NCI-H2196 treated with DMSO at 0.1 percent for 48 hours (cell line): ENCODE data around the gene C19orf33.
A peak's percentile ranks its signal among the peaks of the same experiment; 100 is the strongest.
"Not testable (repeated sequence)": the region's sequence is repeated elsewhere in the genome, so short reads cannot be mapped to it uniquely, and the experiment has no call there.

Experiments used
- DNase-seq: peaks from one replicate; lab custom pipeline; 2025; ENCODE audit not compliant: unreplicated experiment; lab: John Stamatoyannopoulos, UW

The C19orf33 gene

DNA sequence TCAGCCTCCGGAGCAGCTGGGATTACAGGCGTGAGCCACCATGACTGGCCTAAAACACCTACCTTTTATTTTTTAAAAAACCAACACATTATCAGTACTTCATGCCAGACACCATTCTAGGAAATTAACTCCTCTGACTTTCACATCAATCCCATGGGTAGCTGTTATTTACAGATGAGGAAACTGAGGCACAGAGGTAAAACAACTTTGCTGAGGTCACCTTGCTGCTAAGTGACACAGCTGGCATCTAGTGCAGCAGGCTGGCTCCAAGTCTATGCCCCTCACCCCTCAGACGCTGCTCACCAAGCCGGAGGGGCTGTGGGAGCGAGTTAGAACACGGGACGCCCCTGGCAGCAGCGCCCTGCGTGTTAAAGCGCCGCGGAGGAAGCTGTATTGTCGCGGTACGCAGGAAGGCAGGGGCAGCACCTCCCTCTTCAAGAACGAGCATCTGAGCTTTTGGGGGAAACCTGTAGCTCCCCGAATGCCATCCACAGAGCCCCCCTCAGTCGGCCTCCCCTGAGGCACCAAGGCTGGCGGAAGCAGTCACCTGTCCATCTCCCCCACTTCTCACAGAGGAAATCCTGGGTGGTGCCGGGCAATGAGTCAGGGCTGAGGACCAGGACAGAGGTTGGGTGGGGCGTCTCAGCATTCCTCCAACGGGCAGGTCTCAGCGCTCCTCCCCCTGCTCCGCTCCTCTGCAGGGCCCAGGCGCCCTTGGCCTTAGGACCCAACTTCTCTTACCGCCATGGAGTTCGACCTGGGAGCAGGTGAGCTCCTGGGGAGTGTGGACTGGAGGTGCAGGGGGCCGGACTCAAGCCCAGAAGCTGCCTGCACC lies at the start of gene C19orf33:
C19orf33 (plus strand) TSS at position 735 of the 835 bp plus-strand sequence; CDS start at position 746, 11 bp downstream.
- no peak for DNase-seq

DNA sequence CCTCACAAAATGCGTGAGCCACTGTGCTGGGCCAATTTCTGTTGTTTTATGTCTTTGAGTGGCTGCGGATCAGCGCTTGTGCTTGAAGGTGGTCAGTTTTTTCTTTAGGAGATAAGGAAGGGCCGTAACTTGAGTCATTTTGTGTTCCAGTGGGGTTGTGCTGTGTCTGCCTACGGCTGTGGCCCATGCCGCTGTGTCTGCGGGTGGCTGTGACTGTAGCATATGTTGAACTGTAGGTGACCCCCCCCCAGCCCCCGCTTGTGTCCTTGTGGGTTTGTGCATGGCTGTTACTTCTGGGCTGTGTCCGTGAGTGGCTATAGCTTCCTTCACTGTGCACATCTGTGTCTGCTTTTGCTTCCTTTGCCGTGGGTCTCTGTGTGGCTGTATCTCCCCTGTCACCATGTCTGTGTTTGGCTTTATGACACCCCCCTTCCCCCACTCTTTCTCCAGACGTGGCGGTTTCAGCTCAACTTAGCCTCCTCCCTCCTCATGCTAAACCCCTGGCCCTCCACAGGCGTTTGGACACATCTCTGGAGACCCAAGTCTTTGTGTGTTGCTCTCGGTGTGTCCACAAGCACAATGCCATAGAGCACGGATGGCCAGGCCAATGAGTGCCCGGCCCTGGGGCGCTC lies 48.6 kb upstream of the C19orf33 start:
- DNase-seq: no peak

DNA sequence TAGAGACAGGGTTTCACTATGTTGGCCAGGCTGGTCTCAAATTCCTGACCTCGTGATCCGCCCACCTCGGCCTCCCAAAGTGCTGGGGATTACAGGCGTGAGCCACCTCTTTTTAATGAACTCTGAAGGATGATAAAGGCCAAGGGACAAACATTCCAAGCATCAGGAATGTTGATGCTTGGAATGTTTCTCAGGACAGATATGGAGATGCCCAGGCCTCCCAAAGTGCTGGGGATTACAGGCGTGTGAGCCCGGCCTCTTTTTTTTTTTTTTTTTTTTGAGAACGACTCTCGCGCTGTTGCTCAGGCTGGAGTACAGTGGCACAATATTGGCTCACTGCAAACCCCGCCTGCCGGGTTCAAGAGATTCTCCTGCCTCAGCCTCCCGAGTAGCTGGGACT lies 42.1 kb upstream of the C19orf33 start:
- not testable (repeated sequence) for DNase-seq

DNA sequence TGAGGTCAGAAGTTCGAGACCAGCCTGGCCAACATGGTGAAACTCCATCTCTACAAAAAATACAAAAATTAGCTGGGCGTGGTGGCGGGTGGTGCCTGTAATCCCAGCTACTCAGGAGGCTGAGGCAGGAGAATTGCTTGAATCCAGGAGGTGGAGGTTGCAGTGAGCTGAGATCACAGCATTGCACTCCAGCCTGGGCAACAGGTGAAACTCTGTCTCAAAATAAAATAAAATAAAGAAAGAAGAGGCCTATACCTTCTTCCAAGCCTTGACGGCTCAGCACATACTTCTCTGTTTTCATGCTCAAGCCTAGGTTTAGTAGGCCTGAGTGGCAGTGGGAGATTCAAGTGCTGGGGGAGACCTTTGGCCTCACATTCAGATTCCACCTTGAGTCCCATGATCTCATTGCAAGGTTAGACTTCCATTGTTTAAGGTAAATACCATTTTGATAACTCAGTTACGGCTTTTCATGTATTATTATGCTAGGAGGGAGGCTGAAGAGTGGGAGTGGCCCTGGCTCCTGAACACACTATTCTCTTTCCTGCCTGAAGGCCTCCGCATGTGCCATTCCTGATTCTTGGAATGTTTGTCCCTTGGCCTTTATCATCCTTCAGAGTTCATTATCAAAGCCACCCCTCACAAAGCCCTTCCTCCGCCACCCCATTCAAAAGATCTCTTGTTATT lies 41.3 kb upstream of the C19orf33 start:
- DNase-seq: no peak

DNA sequence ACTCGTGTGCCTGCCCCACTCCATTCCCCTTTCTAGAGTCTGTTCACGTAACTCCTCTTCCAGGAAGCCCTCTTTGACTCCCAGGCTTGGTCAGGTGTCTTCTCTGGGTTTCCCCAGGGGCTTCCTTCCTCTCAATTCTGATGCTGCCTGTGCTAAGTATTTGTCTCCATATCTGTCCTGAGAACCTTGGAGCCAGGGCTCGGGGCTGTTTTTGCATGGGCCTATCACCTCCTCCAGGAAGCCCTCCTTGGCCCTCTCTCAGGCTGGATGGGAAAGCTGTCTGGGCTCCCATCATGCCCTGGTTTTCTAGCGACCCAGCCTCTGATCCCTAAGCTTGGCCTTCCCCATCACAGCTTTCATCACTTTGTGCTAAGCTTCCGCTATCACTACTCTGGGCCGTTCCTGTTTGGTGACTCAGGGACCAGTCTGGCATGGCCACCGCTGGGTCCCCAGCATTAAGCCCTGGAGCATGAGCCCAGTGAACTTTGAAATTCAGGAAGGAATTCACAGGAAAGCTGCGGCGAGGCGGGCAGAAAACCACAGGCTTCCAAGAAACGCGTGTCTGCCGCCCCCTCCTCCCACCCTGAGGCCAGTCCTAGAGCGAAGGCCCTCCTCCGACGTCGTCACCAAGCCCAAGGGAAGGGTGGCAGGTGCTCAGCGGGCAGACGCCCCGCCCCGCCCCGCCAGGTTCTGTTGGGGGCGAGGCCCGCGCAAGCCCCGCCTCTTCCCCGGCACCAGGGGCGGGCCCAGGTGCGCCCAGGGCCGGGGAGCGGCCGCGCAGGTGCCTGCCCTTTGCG lies 40.2 kb upstream of the C19orf33 start:
- peak; percentile 95 for DNase-seq

DNA sequence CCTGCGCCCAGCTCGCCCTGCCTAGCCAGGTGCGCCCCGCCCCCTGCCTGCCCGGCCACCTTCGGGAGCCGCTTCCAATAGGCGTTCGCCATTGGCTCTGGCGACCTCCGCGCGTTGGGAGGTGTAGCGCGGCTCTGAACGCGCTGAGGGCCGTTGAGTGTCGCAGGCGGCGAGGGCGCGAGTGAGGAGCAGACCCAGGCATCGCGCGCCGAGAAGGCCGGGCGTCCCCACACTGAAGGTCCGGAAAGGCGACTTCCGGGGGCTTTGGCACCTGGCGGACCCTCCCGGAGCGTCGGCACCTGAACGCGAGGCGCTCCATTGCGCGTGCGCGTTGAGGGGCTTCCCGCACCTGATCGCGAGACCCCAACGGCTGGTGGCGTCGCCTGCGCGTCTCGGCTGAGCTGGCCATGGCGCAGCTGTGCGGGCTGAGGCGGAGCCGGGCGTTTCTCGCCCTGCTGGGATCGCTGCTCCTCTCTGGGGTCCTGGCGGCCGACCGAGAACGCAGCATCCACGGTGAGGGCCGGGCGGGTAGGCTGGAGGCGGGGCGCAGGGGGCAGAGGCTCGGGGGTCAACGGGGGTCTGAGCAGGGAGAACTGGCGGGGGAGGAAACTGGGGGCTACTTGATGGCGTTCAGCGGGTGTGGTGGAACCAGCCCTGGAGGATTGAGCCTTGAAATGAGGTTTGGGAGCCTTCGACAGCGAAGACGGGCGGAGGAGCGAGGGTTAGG lies 39.4 kb upstream of the C19orf33 start, which contains the start of gene SPINT2:
SPINT2 (plus strand) TSS at position 88 of the 727 bp plus-strand sequence; CDS start at position 408, 320 bp downstream.
- DNase-seq: no peak

DNA sequence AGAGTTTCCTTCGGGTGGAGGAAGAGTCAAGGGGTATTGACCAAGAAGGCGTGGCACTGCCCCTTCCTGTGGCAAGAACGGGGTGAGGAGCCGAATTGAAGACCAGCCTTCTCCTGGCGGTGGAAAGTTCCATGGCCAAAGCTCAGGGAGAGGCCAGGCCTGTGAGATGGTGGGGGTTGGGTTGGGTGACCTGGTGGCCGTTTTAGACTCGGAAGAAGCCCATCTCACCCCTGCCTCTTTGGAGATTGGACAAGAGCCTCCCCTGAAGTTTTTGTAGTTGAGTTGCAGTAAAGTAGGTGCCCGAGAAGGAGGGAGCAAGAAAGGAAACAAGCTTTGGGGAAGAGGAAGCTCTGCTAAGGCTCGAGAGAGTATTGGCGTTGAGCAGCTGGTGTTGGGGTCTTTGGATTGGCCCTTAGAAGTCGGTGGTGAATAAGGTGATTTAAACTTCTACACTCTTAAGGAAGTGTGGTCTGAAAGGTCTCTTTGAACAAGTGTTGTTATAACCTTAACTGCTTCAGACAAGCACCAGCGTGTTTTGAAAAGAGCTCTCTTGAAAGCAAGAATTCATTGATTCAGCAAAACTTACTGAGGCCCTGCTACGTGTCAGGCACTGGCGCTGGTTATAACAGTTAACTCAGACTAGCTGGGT lies 38.7 kb upstream of the C19orf33 start:
- no peak for DNase-seq

DNA sequence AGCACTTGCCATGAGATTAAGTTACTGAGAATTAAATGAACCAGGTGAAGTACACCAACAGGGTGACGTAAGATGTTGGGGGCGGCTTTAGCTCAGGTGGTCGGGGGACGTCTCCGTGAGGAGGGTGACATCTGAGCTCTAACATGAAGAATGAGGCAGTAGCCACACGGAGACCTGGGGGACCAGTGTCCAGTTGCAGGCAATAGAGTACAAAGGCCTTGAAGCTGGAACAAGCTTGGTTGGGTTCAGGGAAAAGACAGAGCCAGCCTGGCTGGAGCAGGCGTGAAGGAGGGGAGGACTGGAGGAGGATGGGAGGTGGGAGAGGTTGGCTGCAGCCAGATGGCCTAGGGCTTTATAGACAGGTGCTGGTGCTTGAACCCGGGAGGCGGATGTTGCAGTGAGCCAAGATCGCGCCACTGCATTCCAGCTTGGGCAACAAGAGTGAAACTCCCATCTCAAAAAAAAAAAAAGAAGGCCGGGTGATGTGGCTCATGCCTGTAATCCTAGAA lies 38.1 kb upstream of the C19orf33 start:
- DNase-seq: peak; percentile 73

DNA sequence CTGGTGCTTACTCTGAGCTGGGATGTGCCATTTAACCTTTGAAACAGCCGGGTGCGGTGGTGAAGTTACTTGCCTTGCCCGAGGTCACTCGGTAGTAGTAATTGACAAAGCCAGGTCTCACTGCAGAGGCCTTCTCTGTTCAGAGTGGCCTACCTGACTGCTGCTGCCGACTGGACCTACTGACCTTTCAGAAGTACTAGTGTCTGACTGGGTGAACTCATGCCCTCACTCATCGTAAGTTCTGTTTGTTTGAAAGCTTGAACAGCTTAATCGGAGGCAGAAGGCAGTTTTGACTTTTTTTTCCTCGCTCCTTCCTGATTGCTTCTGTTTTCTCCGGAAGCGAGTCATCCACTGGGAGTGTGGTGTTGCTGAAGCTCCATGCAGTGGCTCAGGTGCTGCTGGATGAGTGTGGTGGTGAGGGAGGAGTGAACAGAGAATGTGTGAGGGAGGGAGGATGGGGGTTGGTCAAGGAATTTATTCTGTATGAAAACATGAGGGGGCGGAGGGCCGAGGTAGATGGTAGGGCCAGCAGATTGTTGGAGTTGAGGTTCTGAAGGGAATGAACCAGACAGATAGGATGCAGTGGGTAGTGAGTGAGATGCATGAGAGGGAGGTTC lies 37.0 kb upstream of the C19orf33 start:
- DNase-seq: no peak

DNA sequence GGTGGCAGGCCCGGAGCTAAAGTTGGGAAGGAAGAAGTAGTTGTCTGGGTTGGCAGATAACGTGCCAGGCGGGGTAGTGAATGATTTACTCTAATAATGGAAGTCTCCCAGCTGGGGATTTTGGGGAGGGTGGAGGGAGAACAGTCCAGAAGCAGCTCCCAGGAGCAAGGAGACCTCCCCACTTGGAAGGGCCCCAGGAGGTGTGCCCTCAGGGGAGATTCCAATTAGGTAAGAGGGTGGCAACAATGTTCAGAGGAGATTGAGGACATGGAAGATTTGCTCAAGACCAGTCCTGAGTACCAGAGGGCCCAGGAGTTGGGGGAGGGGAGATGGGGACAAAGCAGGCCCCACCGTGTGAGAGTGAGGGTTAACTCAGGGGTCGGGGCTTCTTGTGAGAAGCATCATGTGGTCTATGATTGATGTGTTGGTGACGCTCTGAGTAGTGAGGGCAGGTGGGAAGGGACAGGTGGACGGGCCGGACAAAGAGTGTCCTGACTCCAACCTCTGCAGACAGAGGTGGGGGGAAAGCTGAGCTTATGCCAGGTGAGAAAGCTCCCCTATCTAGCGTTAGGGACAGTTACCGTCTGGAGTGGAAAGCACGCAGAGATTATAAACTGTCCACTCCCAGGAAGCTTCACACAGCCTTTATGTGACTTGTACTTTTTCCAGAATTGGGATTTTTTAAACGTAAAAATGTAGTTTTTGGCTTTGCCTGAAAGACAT lies 36.1 kb upstream of the C19orf33 start:
- DNase-seq: no peak

DNA sequence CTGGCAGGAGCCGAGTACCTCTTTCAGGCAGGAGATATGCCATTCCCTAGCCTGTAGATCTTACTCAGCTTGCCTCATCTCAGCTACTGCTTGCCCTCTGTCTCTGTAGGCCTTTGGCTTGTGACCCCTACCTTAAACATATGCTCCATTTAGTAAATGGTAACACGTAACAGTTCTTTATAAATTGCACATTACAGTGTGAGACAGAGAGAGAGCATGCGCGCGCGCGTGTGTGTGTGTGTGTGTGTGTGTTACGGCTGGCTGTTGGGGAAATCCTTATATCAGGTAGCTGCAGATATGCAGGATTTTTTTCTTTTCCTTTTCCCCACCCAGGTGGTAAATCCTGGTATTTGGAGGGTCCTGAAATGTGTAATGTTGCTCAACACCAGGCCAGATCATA lies 35.5 kb upstream of the C19orf33 start:
- DNase-seq: no peak

DNA sequence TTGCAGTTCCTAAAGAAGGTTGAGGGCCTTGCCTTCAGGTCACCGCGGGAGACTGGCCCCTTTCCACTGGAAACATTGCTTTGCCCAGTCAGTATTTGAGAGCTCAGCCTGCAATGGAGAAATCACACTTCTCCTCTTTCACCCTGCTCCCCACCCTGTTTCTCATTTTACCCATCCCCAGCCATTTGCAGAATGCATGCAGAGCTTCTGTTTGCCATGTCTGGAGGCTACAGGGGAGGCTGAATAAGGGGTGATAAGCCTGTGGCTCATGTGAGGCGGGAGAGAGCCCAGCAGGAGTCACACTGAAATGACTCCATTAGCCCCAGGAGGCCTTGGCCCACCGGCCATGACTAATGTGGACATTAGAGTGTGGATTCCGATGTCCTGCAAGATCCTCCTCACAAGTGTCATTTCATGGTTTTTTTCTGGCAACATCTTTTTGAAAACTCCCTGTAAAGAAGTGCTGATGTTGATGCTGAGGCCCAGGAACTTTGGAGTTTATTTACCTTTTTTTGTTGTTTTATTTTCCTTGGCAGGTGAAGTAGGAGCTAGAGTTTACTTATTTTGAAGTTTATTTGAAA lies 33.4 kb upstream of the C19orf33 start:
- DNase-seq: no peak

DNA sequence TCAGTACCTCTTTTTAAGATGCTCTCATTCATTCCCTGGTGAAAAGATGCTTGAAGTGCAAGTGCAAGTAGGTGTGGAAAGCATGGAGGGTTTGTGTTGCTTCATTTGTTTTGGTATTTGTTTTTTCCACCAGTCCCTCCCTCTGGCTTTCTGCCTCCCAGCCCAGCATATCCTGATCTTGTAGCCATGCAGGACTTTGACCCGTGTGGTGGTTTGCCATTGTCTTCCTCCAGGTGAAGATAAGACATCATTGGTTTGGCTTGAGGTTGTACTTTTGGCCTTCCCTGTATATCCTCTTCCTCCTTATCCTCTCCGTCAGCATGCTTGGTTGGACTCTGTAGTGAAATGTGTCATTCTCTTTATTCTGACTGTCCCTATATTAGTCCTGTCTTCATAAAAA lies 30.6 kb upstream of the C19orf33 start:
- no peak for DNase-seq

DNA sequence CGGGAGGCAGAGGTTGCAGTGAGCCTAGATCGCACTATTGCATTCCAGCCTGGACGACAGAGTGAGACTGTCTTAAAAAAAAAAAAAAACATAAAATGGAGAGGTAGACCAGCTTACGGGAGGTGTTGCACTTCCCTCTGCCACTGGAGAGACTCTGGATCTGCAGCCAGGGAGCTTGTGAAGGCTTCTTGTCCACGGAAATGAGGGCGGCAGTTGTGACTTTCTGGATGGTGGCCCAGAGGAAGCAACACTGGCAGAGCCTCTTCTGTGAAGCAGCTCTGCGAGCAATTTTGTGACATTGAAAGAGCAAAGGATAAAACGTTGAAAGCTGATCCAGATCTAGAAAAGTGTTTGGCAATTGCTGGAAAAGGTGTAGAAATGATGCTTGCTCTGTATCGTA lies 29.3 kb upstream of the C19orf33 start:
- peak; percentile 48 for DNase-seq

DNA sequence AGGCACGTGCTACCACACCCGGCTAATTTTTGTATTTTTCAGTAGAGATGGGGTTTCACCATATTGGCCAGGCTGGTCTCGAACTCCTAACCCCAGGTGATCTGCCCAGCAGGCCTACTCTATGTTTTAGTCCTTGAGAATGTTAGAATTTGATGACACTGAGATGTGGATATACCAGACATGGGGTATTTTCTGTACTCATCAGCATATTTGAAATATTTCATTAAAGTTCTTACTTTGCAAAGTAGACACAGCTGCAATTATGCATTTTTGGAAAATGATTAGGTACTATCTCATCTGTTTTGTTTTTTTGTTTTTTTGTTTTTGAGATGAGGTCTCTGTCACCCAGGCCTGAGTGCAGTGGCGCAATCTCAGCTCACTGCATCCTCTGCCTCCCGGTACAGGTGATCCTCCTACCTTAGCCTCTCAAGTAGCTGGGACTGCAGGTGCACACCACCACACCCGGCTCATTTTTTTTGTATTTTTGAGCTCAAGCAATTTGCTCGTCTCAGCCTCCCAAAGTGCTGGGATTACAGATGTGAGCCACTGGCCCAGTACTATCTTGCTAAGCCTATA lies 27.0 kb upstream of the C19orf33 start:
- DNase-seq: no peak

DNA sequence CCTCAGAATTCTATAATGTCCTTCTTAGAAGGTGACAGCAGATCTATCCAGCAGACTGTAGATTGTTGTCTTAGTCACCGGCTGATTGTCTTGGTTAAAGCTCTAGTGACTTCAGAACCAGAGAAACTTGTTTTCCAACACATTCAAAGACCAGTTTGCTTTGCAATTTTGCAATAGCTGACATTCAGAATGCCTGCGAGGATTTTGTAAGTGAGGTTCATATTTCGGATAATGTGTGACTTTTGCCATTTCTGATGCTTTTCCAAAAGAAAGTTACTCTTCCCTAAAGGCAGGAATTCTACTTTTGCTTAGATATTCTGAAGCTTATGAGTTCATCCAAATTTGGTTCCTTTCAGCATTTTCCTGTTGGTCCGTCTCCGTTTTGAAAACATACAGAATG lies 26.5 kb upstream of the C19orf33 start:
- DNase-seq: no peak

DNA sequence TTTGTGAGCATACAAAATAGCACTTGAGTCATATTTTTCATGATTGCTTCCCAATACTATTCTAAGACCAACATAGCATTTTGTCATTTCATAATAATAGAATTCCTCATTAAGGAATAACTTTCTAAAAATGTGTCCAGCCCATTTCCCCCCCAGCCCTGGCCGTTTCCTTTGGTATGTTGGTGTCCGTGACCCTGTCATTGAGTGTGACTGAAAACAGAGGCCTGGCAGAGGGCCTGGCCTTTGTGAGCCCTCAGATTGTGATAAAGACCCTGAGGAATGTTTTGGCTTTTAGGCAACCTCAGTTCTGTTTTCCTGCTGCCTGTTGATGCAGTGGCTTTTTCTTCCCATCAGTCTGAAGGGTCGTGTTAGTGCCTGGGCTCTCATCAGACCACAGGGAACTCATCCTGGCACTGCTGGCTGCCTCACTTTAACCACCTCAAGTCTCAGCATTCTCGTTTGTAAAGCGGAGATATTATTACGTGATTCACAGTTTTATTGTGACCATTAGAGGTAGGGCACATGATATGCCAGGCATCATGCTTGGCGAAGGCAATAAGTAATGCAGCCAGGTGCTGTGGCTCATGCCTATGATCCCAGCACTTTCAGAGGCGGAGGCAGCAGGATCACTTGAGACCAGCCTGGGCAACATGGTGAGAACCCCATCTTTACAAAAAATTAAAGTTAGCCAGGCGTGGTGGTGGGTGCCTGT lies 25.9 kb upstream of the C19orf33 start:
- no peak for DNase-seq
